Ovary (tissue), 9 donors: Measurements from ENCODE around the gene SETBP1. TPM values are rescaled to one million over a fixed set of nuclear protein-coding genes. Genes with fewer than 3 reads are reported as not detected.

ENCODE experiments used
- DNase-seq, 5 donors: peaks; one replicate each; pipeline ENCODE4 v3.0.0-alpha.2; 2019 to 2020
- H3K27ac ChIP-seq, 2 donors: fragments of 200-600 bp; one replicate each; pipeline versions ENCODE4 v1.5.1 to v1.8.0; 2019 to 2022
- H3K27me3 ChIP-seq: fragments of 200-600 bp; one replicate; pipeline ENCODE4 v1.8.0; 2022
- H3K36me3 ChIP-seq: fragments of 200-600 bp; sonication (generic); one replicate; pipeline ENCODE4 v1.5.1; 2019
- H3K4me1 ChIP-seq: one replicate; pipeline ENCODE4 v1.8.1; 2013; ENCODE audit warnings: mild to moderate bottlenecking, moderate library complexity; ENCODE audit not compliant: insufficient read depth
- H3K4me3 ChIP-seq: fragments of 200-600 bp; sonication (generic); one replicate; pipeline ENCODE4 v1.5.1; 2017
- H3K9me3 ChIP-seq, 2 donors: fragments of 200-600 bp in 1 of 2; sonication (generic) in 1 of 2; one replicate each; pipeline versions ENCODE4 v1.5.1 to v1.8.1; 2013 to 2019; ENCODE audit warnings: mild to moderate bottlenecking in 1 of 2, moderate library complexity in 1 of 2
- EP300 ChIP-seq: sonication (generic); formaldehyde crosslinking; IDR thresholded peaks from one replicate; pipeline ENCODE4 v1.6.1; 2017; ENCODE audit warnings: antibody characterized with exemption
- POLR2A ChIP-seq: fragments of 450-650 bp; IDR thresholded peaks from one replicate; pipeline ENCODE4 v1.6.1; 2017; ENCODE audit warnings: antibody characterized with exemption, mild to moderate bottlenecking, moderate library complexity
- WGBS, 3 donors: extraction: QIAGEN DNeasy Blood & Tissue Kit in 1 of 3; methylation state at CpG; one replicate each; pipeline versions ENCODE4 v1.1.5 to v1.1.7; 2013 to 2017; 5-methylcytosine and 5-hydroxymethylcytosine counted together
- intact Hi-C, 4 donors: fragments of 100-400 bp; cut with DNase I; formaldehyde crosslinking; loops; one replicate each; pipeline versions ENCODE4 v1.11.0 to v1.15.1; 2022 to 2023
- polyA plus RNA-seq, 2 donors: library from polyadenylated mRNA; stranded (reverse); fragments of 200-250 nt in 1 of 2; fragments of 350-450 nt in 1 of 2; fragmentation: Illumina TruSeq in 1 of 2; extraction: RNeasy Lipid Tissue Mini Kit (QIAGEN cat#74804) in 1 of 2; gene quantifications; one replicate each; pipeline ENCODE4 v1.2.3, GENCODE V29; 2013 to 2014
- total RNA-seq, 7 donors: library from RNA; depleted of rRNA in 2 of 7; stranded (reverse); fragments of >200 nt in 2 of 7; fragmentation: NEBNext Ultra II Directional in 3 of 7; extraction: Animal tissue kit (Norgen Biotek cat#: 25700) in 3 of 7; gene quantifications; one replicate each; pipeline versions ENCODE4 v1.1.0 to v1.2.4, GENCODE V29; 2016 to 2023
- TF ChIP-seq, protein P1 (sequence below), 3 donors: fragments of 450-650 bp in 2 of 3; fragments of 200-600 bp in 1 of 3; IDR thresholded peaks; one replicate each; pipeline versions ENCODE4 v1.5.1 to v1.8.0; 2016 to 2022; ENCODE audit warnings: antibody characterized with exemption in 3 of 3, mild to moderate bottlenecking in 1 of 3
- donor health status: DM: no; HTN: no; CAD: no; lungs with moderate emphysema.
- donor health status: DM: no; HTN: no; CAD: no.
- donor health status: Bipolar disorder and iron deficiency.
- donor health status: DM: yes; HTN: yes; CAD: no.
- donor health status: DM: no; HTN: no; CAD: no.
- donor health status: DM: yes; HTN: yes; CAD: no.

SETBP1 gene
- total and polyA plus RNA-seq, 9 donors: 7.8 to 53.7 (median 28.4) TPM

DNA sequence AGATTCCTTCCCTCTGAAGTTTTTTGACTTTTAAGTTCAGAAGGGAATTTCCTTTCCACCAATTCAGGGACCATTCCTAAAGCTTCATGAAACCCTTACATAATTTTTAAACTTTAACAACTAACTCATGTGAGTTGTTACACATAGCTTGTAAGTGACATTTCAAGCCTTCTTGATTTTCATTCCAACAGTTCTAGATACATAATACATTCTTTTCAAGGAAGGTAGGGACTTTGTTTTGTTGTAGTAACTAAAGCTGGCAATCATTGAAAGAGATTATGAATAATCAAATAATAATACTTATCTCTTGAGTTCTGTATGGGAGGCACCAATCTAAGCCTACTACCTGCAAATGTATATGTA is 45.4 kb downstream of the SETBP1 start:
- H3K36me3 ChIP-seq: no peaks in the 10 kb centered on the region
- no peak overlapping the region for H3K4me3 ChIP-seq
- peaks cover 17% of the 10 kb centered on the region for H3K4me1 ChIP-seq
- H3K9me3 ChIP-seq: no peaks in the 10 kb centered on the region
- DNase-seq: no peak
- peak overlapping the region; percentile 32 to 80 for H3K27ac ChIP-seq
- TF ChIP-seq, protein P1, sequence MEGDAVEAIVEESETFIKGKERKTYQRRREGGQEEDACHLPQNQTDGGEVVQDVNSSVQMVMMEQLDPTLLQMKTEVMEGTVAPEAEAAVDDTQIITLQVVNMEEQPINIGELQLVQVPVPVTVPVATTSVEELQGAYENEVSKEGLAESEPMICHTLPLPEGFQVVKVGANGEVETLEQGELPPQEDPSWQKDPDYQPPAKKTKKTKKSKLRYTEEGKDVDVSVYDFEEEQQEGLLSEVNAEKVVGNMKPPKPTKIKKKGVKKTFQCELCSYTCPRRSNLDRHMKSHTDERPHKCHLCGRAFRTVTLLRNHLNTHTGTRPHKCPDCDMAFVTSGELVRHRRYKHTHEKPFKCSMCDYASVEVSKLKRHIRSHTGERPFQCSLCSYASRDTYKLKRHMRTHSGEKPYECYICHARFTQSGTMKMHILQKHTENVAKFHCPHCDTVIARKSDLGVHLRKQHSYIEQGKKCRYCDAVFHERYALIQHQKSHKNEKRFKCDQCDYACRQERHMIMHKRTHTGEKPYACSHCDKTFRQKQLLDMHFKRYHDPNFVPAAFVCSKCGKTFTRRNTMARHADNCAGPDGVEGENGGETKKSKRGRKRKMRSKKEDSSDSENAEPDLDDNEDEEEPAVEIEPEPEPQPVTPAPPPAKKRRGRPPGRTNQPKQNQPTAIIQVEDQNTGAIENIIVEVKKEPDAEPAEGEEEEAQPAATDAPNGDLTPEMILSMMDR (IDR thresholded peaks at IDR 0.05): no peak
- TF ChIP-seq POLR2A (no peak), EP300 (no peak)
- no peaks in the 10 kb centered on the region for H3K27me3 ChIP-seq
- intact Hi-C loops: no loop called here

DNA sequence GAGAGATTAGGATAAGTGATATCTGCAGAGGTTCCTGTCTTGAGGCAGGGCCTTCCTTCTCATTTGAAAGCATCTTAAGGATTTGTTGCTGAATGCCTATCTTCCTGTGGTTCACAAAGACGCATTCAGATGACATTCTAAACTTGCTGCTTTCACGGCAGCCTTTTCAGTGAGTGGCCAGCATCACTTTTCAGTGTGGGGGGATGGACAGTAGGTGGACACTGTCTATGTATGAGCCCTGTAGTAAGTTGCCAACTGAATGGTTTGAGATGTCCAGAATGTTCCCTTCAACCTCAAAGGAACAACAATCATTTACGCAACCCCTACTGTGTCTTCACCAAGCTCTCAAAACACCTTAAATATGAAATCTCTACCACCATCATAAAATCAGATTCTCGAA is 46.6 kb downstream of the SETBP1 start:
- Histone ChIP-seq H3K9me3 (no peaks in the 10 kb centered on the region), H3K36me3 (no peaks in the 10 kb centered on the region), H3K4me3 (no peak overlapping the region), H3K4me1 (peaks cover 17% of the 10 kb centered on the region), H3K27ac (peak overlapping the region in 1 of 2 donors; percentile 39), H3K27me3 (no peaks in the 10 kb centered on the region)
- 91 to 95% (median 91%) methylated on average over 4 of the region's 4 CpGs for WGBS, 3 donors
- TF ChIP-seq EP300 (no peak), POLR2A (no peak)
- intact Hi-C loops: no loop called here
- no peak for DNase-seq

DNA sequence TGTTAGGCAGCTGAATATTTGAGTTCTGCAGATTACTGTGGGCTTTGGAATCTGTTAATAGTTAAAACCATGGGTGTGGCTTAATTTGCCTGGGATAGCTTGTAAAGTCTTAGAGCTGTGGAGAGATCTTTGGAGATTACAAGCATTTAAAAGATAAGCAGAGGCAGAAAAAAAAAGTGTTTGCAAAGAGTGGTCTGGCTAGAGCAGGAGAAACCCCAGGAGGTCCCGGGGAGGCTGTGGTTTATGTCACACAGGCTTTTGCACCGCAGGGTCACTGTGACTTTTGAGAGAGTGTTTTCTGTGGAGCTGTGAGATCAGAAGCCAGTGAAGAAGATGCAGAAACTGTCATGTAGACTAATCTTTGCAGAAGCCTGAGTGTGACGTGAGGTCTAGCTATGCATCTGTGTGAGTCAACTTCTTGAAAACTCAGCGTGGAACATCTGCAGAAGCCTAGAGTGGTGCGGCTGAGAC is 49.0 kb downstream of the SETBP1 start:
- H3K27ac ChIP-seq: no peak overlapping the region
- H3K4me1 ChIP-seq: peaks cover 13% of the 10 kb centered on the region
- DNase-seq: no peak
- TF ChIP-seq, protein P1 (IDR thresholded peaks at IDR 0.05): no peak
- no peak for TF ChIP-seq POLR2A
- no peak for TF ChIP-seq EP300
- H3K27me3 ChIP-seq: no peaks in the 10 kb centered on the region
- intact Hi-C loops: no loop called here
- no peak overlapping the region for H3K4me3 ChIP-seq
- H3K36me3 ChIP-seq: no peaks in the 10 kb centered on the region
- H3K9me3 ChIP-seq: no peaks in the 10 kb centered on the region
- 78 to 84% (median 84%) methylated on average over 5 of the region's 5 CpGs for WGBS, 3 donors

DNA sequence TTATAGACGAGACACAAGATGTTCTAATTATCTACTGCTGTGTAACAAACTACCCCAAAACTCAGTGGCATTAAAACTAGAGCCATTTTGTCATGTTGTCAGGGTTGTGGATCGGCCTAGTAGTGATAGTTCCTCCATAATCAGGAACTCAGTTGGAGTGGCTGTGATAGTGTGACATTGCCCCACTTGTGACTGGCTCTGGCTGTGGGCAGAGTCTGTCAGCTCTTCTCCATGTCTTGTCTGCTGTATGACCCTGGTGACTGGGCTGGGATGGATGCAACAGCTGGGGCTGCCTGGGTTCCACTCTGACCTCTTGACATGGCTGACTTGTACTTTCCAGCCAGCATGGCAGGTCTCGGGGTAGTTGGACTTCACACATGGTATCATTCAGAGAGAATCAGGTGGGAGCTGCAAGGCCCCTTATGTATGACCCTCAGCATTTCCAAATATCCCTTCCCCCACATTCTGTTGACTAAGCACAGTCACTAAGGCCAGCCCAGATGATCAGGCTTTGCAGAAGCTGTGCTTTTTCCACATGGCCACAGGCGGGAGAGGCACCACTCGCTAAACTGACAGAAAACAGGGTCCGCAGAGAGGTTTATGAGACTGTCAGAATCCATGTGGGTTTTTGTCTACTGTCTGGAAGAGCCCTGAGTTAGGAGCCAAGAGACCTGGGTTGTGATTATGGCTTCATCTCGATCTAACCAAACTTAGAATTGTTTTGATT is 50.3 kb downstream of the SETBP1 start:
- Histone ChIP-seq H3K4me3 (no peak overlapping the region), H3K27ac (no peak overlapping the region), H3K36me3 (no peaks in the 10 kb centered on the region), H3K4me1 (peaks cover 6% of the 10 kb centered on the region), H3K9me3 (no peaks in the 10 kb centered on the region), H3K27me3 (no peaks in the 10 kb centered on the region)
- TF ChIP-seq POLR2A (no peak), EP300 (no peak)
- TF ChIP-seq, protein P1 (IDR thresholded peaks at IDR 0.05): no peak
- 94 to 96% (median 94%) methylated on average over 7 of the region's 7 CpGs for WGBS, 3 donors
- intact Hi-C loops: no loop called here
- DNase-seq: no peak

DNA sequence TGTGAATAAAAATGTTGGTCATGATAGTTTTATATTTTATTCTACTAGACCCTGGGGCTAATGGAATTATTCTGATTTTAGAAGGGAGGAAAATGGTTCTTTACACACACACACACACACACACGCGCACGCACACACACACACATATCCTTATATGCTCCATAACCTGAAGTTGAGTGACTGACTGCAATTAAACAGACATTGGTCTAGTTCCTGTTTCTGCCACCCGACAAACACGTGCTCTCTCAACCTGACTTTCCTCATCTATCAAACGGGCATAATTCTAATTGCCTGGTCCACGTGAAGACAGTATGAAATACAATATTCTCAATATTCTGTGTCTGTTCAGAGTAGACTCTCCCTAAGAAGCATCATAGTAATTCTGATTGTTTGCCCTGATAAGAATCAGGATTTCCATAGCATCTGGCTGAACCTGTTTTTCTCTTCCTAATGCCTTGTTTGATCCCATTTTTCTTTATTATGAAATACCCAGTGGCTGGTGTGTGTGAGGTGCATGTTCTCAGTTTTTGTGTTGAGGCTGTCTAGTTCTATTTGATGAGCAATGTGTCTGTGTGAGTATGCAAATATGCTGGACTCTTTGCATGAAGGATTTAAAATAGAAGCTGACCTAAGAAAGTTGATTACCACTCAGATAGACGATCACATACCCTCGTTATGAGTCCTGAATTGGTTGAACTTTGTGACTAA is 51.0 kb downstream of the SETBP1 start:
- no peak overlapping the region for H3K4me3 ChIP-seq
- H3K27ac ChIP-seq: no peak overlapping the region
- WGBS, 3 donors: 91 to 94% (median 93%) methylated on average over 9 of the region's 9 CpGs
- no peaks in the 10 kb centered on the region for H3K9me3 ChIP-seq
- no peak for DNase-seq
- TF ChIP-seq, protein P1 (IDR thresholded peaks at IDR 0.05): no peak
- TF ChIP-seq EP300: no peak
- TF ChIP-seq POLR2A: no peak
- H3K36me3 ChIP-seq: no peaks in the 10 kb centered on the region
- intact Hi-C loops: no loop called here
- H3K27me3 ChIP-seq: no peaks in the 10 kb centered on the region
- H3K4me1 ChIP-seq: peaks cover 6% of the 10 kb centered on the region
